ENCODE data around the gene SRSF3. TPM values are rescaled to one million over a fixed set of nuclear protein-coding genes. Genes with fewer than 3 reads are reported as not detected.

Gene SRSF3
- total and polyA plus RNA-seq, 7 donors, result 101 to 292 (median 144) TPM

- H3K4me1 ChIP-seq, result peaks cover 0 to 35% (median 28%) of the 10 kb centered on the region in 4 donors
- peak overlapping the region in 1 of 4 donors; percentile 49 for H3K27ac ChIP-seq
- no peaks in the 10 kb centered on the region for H3K36me3 ChIP-seq
- H3K9me3 ChIP-seq, result no peaks in the 10 kb centered on the region
- TF ChIP-seq POLR2A (IDR thresholded peaks at IDR 0.05), result peak in 1 of 2 donors; percentile 29
- peak; percentile 50 to 79 (median 74) for TF ChIP-seq POLR2AphosphoS5 (IDR thresholded peaks at IDR 0.05)
- no peak for TF ChIP-seq EP300 (IDR thresholded peaks at IDR 0.05)
- TF ChIP-seq CTCF (IDR thresholded peaks at IDR 0.05), result peak; percentile 84 to 96 (median 90)
- intact Hi-C loops (cut with DNase I), result loop anchor here (1.0 to 10.0 kb wide), 3 partner anchors 56 to 231 kb away; no protein-coding TSS in a partner anchor
- H3K27me3 ChIP-seq, result no peaks in the 10 kb centered on the region
- H3K4me3 ChIP-seq, result no peak overlapping the region
- 18 to 41% methylated on average over 18 of the region's 18 CpGs for WGBS, 2 donors
- peak; percentile 95 for DNase-seq
Observed at GRCh38 chr6:36623547-36624459, 29.6 kb downstream of the SRSF3 start.

- Histone ChIP-seq H3K27me3 (no peaks in the 10 kb centered on the region), H3K27ac (peak overlapping the region in 2 of 4 donors; percentile 45 to 49), H3K4me3 (no peak overlapping the region), H3K36me3 (no peaks in the 10 kb centered on the region), H3K4me1 (peaks cover 0 to 35% (median 28%) of the 10 kb centered on the region in 4 donors), H3K9me3 (no peaks in the 10 kb centered on the region)
- TF ChIP-seq POLR2A (IDR thresholded peaks at IDR 0.05) (no peak), CTCF (IDR thresholded peaks at IDR 0.05) (no peak), POLR2AphosphoS5 (IDR thresholded peaks at IDR 0.05) (no peak), EP300 (IDR thresholded peaks at IDR 0.05) (no peak)
- DNase-seq, result peak; percentile 40
- WGBS, 2 donors, result 72 to 87% methylated on average over 11 of the region's 11 CpGs
- intact Hi-C loops (cut with DNase I), result loop anchor here (5.0 to 10.0 kb wide), 2 partner anchors 113 to 230 kb away; no protein-coding TSS in a partner anchor
Observed at GRCh38 chr6:36624461-36625157, 30.4 kb downstream of the SRSF3 start.

- Histone ChIP-seq H3K4me3 (no peak overlapping the region), H3K4me1 (peaks cover 0 to 35% (median 28%) of the 10 kb centered on the region in 4 donors), H3K36me3 (no peaks in the 10 kb centered on the region), H3K27ac (peak overlapping the region in 2 of 4 donors; percentile 45 to 49), H3K9me3 (no peaks in the 10 kb centered on the region), H3K27me3 (no peaks in the 10 kb centered on the region)
- DNase-seq, result peak; percentile 64
- intact Hi-C loops (cut with DNase I), result loop anchor here (5.0 to 10.0 kb wide), 2 partner anchors 112 to 229 kb away; no protein-coding TSS in a partner anchor
- 62 to 69% methylated on average over 5 of the region's 5 CpGs for WGBS, 2 donors
- no peak for TF ChIP-seq POLR2AphosphoS5 (IDR thresholded peaks at IDR 0.05)
- no peak for TF ChIP-seq POLR2A (IDR thresholded peaks at IDR 0.05)
- TF ChIP-seq CTCF (IDR thresholded peaks at IDR 0.05), result no peak
- TF ChIP-seq EP300 (IDR thresholded peaks at IDR 0.05), result no peak
Observed at GRCh38 chr6:36625158-36625919, 31.2 kb downstream of the SRSF3 start.

- Histone ChIP-seq H3K4me1 (peaks cover 0 to 35% (median 28%) of the 10 kb centered on the region in 4 donors), H3K27ac (peak overlapping the region in 1 of 4 donors; percentile 79), H3K4me3 (no peak overlapping the region), H3K9me3 (no peaks in the 10 kb centered on the region), H3K27me3 (no peaks in the 10 kb centered on the region), H3K36me3 (no peaks in the 10 kb centered on the region)
- DNase-seq, result peak; percentile 14
- WGBS, 2 donors, result 89 to 93% methylated on average over 3 of the region's 3 CpGs
- intact Hi-C loops (cut with DNase I), result loop anchor here (5.0 to 10.0 kb wide), 2 partner anchors 111 to 228 kb away; no protein-coding TSS in a partner anchor
- TF ChIP-seq POLR2AphosphoS5 (IDR thresholded peaks at IDR 0.05) (no peak), POLR2A (IDR thresholded peaks at IDR 0.05) (no peak), CTCF (IDR thresholded peaks at IDR 0.05) (no peak), EP300 (IDR thresholded peaks at IDR 0.05) (no peak)
Observed at GRCh38 chr6:36626636-36627035, 32.5 kb downstream of the SRSF3 start.

Data from sigmoid colon (tissue), 7 donors.